ENCODE results near the gene PUM1. TPM values are rescaled to one million over a fixed set of nuclear protein-coding genes. Genes with fewer than 3 reads are reported as not detected.

Gene PUM1
- total RNA-seq, 1 donor from 2014 or later = 185 TPM

- no peak for TF ChIP-seq CTCF (conservative IDR thresholded peaks at IDR 0.05)
- H3K36me3 Mint-ChIP-seq = peaks cover 31% of the 10 kb centered on the region
- H3K9me3 Mint-ChIP-seq = no peaks in the 10 kb centered on the region
- peak overlapping the region; percentile 16 for H3K4me3 Mint-ChIP-seq
- DNase-seq (ENCODE audit: extremely low spot score, unreplicated experiment) = no peak
- H3K4me1 Mint-ChIP-seq (ENCODE audit: unreplicated experiment) = peaks cover 30% of the 10 kb centered on the region
- H3K27ac Mint-ChIP-seq = peak overlapping the region; percentile 57
- H3K27me3 Mint-ChIP-seq = no peaks in the 10 kb centered on the region
These were observed 27.2 kb downstream of the PUM1 start for GRCh38 chr1:31038360-31038759.

DNA sequence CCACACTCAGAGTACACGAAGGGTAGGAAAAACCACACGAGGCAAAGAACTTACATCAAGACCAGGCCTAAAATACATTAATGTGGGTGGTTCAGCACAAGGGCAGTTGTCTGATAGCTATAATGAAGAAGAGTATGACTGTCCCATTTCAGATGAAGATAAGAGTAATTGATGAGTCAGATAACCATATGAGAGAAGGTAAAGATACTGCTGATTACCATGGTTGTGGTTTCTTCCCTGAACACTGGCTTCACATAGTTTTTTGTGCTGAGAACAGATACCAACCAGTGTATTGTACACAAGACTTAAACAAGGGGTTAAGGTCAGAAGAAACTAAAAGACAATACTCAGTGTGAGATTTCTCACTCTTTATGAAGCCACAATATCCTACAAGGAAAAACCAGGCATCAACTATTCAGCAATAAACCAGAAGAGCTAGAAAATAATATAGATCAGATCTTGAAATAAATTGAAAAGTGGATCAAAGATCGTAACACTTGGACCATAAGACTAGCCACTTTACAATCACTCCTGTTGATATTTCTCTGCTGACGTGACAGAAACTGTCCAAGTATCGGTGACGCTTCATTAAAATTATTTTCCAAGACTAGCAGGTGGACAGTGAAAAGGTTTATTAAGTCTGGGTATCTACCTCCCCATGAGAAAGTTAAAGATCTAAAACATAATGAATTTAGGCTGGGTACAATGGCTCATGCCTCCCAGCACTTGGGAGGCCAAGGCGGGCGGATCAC, 28.6 kb downstream of the PUM1 start:
- no peaks in the 10 kb centered on the region for H3K9me3 Mint-ChIP-seq
- no peak for DNase-seq (ENCODE audit: extremely low spot score, unreplicated experiment)
- H3K36me3 Mint-ChIP-seq = peaks cover 26% of the 10 kb centered on the region
- H3K4me3 Mint-ChIP-seq = no peak overlapping the region
- TF ChIP-seq CTCF (conservative IDR thresholded peaks at IDR 0.05) = no peak
- peak overlapping the region; percentile 48 for H3K27ac Mint-ChIP-seq
- H3K27me3 Mint-ChIP-seq = no peaks in the 10 kb centered on the region
- peaks cover 30% of the 10 kb centered on the region for H3K4me1 Mint-ChIP-seq (ENCODE audit: unreplicated experiment)

GRCh38 chr1:31033598-31033997, 31.9 kb downstream of the PUM1 start:
- Mint-ChIP-seq H3K4me3 (peak overlapping the region; percentile 67), H3K36me3 (peaks cover 33% of the 10 kb centered on the region), H3K27me3 (no peaks in the 10 kb centered on the region), H3K27ac (peak overlapping the region; percentile 97), H3K9me3 (no peaks in the 10 kb centered on the region), H3K4me1 (ENCODE audit: unreplicated experiment) (peaks cover 32% of the 10 kb centered on the region)
- no peak for DNase-seq (ENCODE audit: extremely low spot score, unreplicated experiment)
- no peak for TF ChIP-seq CTCF (conservative IDR thresholded peaks at IDR 0.05)

- no peak for TF ChIP-seq CTCF (conservative IDR thresholded peaks at IDR 0.05)
- no peak for DNase-seq (ENCODE audit: extremely low spot score, unreplicated experiment)
- Mint-ChIP-seq H3K27ac (peak overlapping the region; percentile 81), H3K27me3 (no peaks in the 10 kb centered on the region), H3K9me3 (no peaks in the 10 kb centered on the region), H3K36me3 (peaks cover 37% of the 10 kb centered on the region), H3K4me1 (ENCODE audit: unreplicated experiment) (peaks cover 30% of the 10 kb centered on the region), H3K4me3 (no peak overlapping the region)
These were observed 33.3 kb downstream of the PUM1 start for GRCh38 chr1:31032266-31032665.

- no peaks in the 10 kb centered on the region for H3K9me3 Mint-ChIP-seq
- H3K27ac Mint-ChIP-seq = peak overlapping the region; percentile 81
These were observed 34.0 kb downstream of the PUM1 start for GRCh38 chr1:31031330-31032143.

More at GRCh38 chr1:31031330-31032143, 34.0 kb downstream of the PUM1 start:
- Mint-ChIP-seq H3K27me3 (no peaks in the 10 kb centered on the region), H3K4me3 (peak overlapping the region; percentile 15), H3K4me1 (ENCODE audit: unreplicated experiment) (peaks cover 25% of the 10 kb centered on the region), H3K36me3 (peaks cover 36% of the 10 kb centered on the region)
- no peak for TF ChIP-seq CTCF (conservative IDR thresholded peaks at IDR 0.05)
- no peak for DNase-seq (ENCODE audit: extremely low spot score, unreplicated experiment)
